Trophoblast cell (in vitro differentiated cells and primary cell): Measurements from ENCODE around the gene MYO7A.

Experiments used
- DNase-seq, 2 donors: peaks; one replicate each; pipeline ENCODE4 v3.0.0-alpha.2; 2016
- H2AFZ ChIP-seq: 2 replicates; pipeline ENCODE4 v1.6.1; 2013; ENCODE audit warnings: low read length, moderate library complexity, mild to moderate bottlenecking; ENCODE audit not compliant: insufficient read depth, poor library complexity
- H2AK5ac ChIP-seq: 2 replicates; pipeline ENCODE4 v1.6.1; 2013; ENCODE audit warnings: mild to moderate bottlenecking, low read length
- H2BK120ac ChIP-seq: 2 replicates; pipeline ENCODE4 v1.6.1; 2013; ENCODE audit warnings: low read length, mild to moderate bottlenecking, moderate library complexity; ENCODE audit not compliant: insufficient read depth, poor library complexity
- H2BK12ac ChIP-seq: 2 replicates; pipeline ENCODE4 v1.6.1; 2013; ENCODE audit warnings: mild to moderate bottlenecking, low read length, moderate library complexity
- H2BK5ac ChIP-seq: 2 replicates; pipeline ENCODE4 v1.6.1; 2013; ENCODE audit warnings: low read length, low read depth, moderate library complexity, mild to moderate bottlenecking; ENCODE audit not compliant: poor library complexity
- H3K14ac ChIP-seq: 2 replicates; pipeline ENCODE4 v1.6.1; 2013; ENCODE audit warnings: mild to moderate bottlenecking, low read length
- H3K18ac ChIP-seq: 2 replicates; pipeline ENCODE4 v1.6.1; 2013; ENCODE audit warnings: mild to moderate bottlenecking, low read length
- H3K23ac ChIP-seq: 2 replicates; pipeline ENCODE4 v1.6.1; 2013; ENCODE audit warnings: low read length
- H3K27ac ChIP-seq: 2 replicates; pipeline ENCODE4 v1.5.1; 2013; ENCODE audit warnings: low read depth, mild to moderate bottlenecking, inconsistent platforms, low read length, moderate library complexity
- H3K27me3 ChIP-seq: 2 replicates; pipeline ENCODE4 v1.6.1; 2013; ENCODE audit warnings: inconsistent platforms, mild to moderate bottlenecking, low read length, moderate library complexity; ENCODE audit not compliant: insufficient read depth
- H3K36me3 ChIP-seq, 2 experiments: 1 replicate in 1 of 2; 2 replicates in 1 of 2; pipeline ENCODE4 v1.6.1; 2013; ENCODE audit warnings: low read length in 2 of 2, mild to moderate bottlenecking in 2 of 2, moderate library complexity in 1 of 2; ENCODE audit not compliant: insufficient read depth in 2 of 2, control insufficient read depth in 1 of 2
- H3K4ac ChIP-seq: 2 replicates; pipeline ENCODE4 v1.6.1; 2013; ENCODE audit warnings: low read depth, mild to moderate bottlenecking, low read length, moderate library complexity
- H3K4me1 ChIP-seq, 2 experiments: 1 replicate in 1 of 2; 2 replicates in 1 of 2; pipeline ENCODE4 v1.6.1; 2013; ENCODE audit warnings: low read length in 2 of 2, mild to moderate bottlenecking in 2 of 2, moderate library complexity in 1 of 2; ENCODE audit not compliant: insufficient read depth in 2 of 2, control insufficient read depth in 1 of 2
- H3K4me2 ChIP-seq: 2 replicates; pipeline ENCODE4 v1.6.1; 2013; ENCODE audit warnings: inconsistent platforms, mild to moderate bottlenecking, low read length, moderate library complexity
- H3K4me3 ChIP-seq: 2 replicates; pipeline ENCODE4 v1.5.1; 2013; ENCODE audit warnings: mild to moderate bottlenecking, low read depth, low read length, inconsistent platforms
- H3K79me1 ChIP-seq: one replicate; pipeline ENCODE4 v1.6.1; 2013; ENCODE audit warnings: low read length
- H3K79me2 ChIP-seq: 2 replicates; pipeline ENCODE4 v1.6.1; 2013; ENCODE audit warnings: low read length, mild to moderate bottlenecking; ENCODE audit not compliant: control insufficient read depth, insufficient read depth, poor library complexity
- H3K9ac ChIP-seq: 2 replicates; pipeline ENCODE4 v1.6.1; 2013; ENCODE audit warnings: mild to moderate bottlenecking, low read length
- H3K9me3 ChIP-seq: 2 replicates; pipeline ENCODE4 v1.6.1; 2013; ENCODE audit warnings: low read depth, mild to moderate bottlenecking, control low read depth, inconsistent platforms, low read length; ENCODE audit not compliant: insufficient read depth
- H4K12ac ChIP-seq: 2 replicates; pipeline ENCODE4 v1.6.1; 2013; ENCODE audit warnings: low read depth, mild to moderate bottlenecking, low read length, moderate library complexity
- H4K8ac ChIP-seq: 2 replicates; pipeline ENCODE4 v1.6.1; 2013; ENCODE audit warnings: low read depth, mild to moderate bottlenecking, low read length, moderate library complexity
- H4K91ac ChIP-seq: one replicate; pipeline ENCODE4 v1.6.1; 2013; ENCODE audit warnings: low read depth, mild to moderate bottlenecking, low read length, moderate library complexity
- WGBS: extraction: QIAGEN DNeasy Blood & Tissue Kit; methylation state at CpG from one replicate; pipeline ENCODE4 v1.1.7; 2013; ENCODE audit warnings: missing lambda C conversion rate; ENCODE audit not compliant: insufficient read length, insufficient coverage; ENCODE audit errors: extremely low coverage; 5-methylcytosine and 5-hydroxymethylcytosine counted together

The MYO7A gene

DNA sequence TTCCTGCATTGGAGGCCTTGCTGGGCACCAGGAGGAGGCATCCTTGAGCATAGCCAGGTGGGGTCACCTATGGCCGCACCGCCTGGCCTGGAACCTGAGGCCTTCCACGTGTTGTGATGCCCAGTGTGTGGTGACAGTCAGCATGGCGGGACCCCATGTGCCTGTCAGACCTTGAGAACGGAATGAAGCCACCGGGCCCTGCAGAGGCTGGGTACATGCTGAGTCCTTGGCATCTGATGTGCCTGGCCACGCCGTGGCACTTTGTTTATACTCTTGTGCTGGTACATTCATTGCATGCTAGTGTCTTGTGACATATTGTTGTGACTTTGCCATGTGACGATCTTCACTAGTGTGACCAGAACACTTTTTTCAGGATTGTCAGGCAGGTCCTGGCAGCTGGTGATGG, 8.5 kb upstream of the MYO7A start:
- Histone ChIP-seq H3K4me3 (no peak overlapping the region), H3K4ac (no peak overlapping the region), H2BK5ac (no peak overlapping the region), H3K4me2 (no peak overlapping the region), H3K36me3 (peaks cover 0 to 1% of the 10 kb centered on the region in 2 experiments), H3K9me3 (peaks cover 4% of the 10 kb centered on the region), H4K91ac (no peak overlapping the region), H4K8ac (no peak overlapping the region), H3K9ac (no peak overlapping the region), H3K79me1 (no peaks in the 10 kb centered on the region), H3K18ac (no peak overlapping the region), H3K23ac (no peak overlapping the region), H3K79me2 (no peaks in the 10 kb centered on the region), H2BK12ac (no peak overlapping the region), H4K12ac (no peak overlapping the region), H2BK120ac (no peak overlapping the region), H3K14ac (no peak overlapping the region), H2AK5ac (no peak overlapping the region), H3K27ac (no peak overlapping the region), H3K27me3 (no peaks in the 10 kb centered on the region), H2AFZ (no peak overlapping the region), H3K4me1 (no peaks in the 10 kb centered on the region)
- WGBS = no CpG with 5 or more reads among the region's 9 CpGs
- no peak for DNase-seq

DNA sequence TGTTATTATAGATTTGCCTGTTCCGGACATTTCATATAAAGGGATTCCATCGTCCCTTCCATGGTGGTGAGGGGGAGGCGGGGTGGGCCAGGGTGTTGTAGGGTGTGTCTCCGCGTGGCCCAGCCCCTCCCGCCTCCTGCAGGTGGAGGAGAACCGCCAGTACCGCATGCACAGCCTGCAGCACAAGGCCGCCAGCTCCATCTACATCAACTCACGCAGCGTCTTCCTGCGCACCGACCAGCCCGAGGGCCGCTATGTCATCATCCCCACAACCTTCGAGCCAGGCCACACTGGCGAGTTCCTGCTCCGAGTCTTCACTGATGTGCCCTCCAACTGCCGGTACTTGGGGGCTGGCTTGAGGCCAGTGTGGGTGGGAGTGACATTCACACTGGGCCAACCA, 7.5 kb upstream of the MYO7A start:
- Histone ChIP-seq H3K27ac (no peak overlapping the region), H3K4me3 (no peak overlapping the region), H3K4ac (no peak overlapping the region), H2BK120ac (no peak overlapping the region), H3K27me3 (no peaks in the 10 kb centered on the region), H3K9ac (no peak overlapping the region), H4K8ac (no peak overlapping the region), H2BK5ac (no peak overlapping the region), H2AK5ac (no peak overlapping the region), H2AFZ (no peak overlapping the region), H3K9me3 (peaks cover 4% of the 10 kb centered on the region), H3K4me1 (no peaks in the 10 kb centered on the region), H4K91ac (no peak overlapping the region), H3K18ac (no peak overlapping the region), H3K4me2 (no peak overlapping the region), H3K79me2 (no peaks in the 10 kb centered on the region), H3K14ac (no peak overlapping the region), H3K23ac (no peak overlapping the region), H3K36me3 (peaks cover 0 to 1% of the 10 kb centered on the region in 2 experiments), H4K12ac (no peak overlapping the region), H2BK12ac (no peak overlapping the region), H3K79me1 (no peaks in the 10 kb centered on the region)
- no peak for DNase-seq
- WGBS = no CpG with 5 or more reads among the region's 19 CpGs

DNA sequence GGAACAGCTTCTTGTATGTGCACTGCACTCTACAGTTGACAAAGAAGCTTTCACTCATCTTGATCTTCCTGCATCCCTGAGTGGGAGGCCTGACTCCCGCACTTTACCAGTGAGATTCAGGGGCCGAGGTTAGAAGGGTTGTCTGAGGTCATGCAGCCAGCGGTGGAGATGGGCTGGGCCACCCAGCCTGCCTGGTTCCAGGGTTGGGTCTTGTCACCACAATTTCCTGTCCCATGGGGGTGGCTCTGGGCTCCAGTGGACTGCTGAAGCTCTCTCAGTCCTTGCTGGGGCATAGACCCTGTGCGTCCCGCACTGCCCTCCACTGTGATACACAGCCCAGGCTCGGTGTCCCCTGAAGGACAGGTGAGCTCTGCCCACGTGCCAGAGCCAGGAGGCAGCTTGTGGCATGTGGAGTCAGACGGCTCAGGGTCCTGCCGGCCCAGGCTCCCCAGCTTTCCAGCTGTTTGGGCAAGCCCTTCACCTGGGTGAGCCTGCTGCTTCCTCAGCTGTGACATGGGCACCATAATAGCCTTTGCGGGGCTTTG, 6.9 kb upstream of the MYO7A start:
- DNase-seq = no peak
- H2AFZ ChIP-seq = no peak overlapping the region
- no peak overlapping the region for H2BK5ac ChIP-seq
- no peak overlapping the region for H3K27ac ChIP-seq
- no peak overlapping the region for H2AK5ac ChIP-seq
- WGBS = no CpG with 5 or more reads among the region's 10 CpGs
- no peak overlapping the region for H3K23ac ChIP-seq
- H4K8ac ChIP-seq = no peak overlapping the region
- peaks cover 0 to 1% of the 10 kb centered on the region in 2 experiments for H3K36me3 ChIP-seq
- H3K14ac ChIP-seq = no peak overlapping the region
- H3K4me3 ChIP-seq = no peak overlapping the region
- peaks cover 2% of the 10 kb centered on the region for H3K9me3 ChIP-seq
- H3K4me1 ChIP-seq = no peaks in the 10 kb centered on the region
- H3K4me2 ChIP-seq = no peak overlapping the region
- no peaks in the 10 kb centered on the region for H3K79me2 ChIP-seq
- no peaks in the 10 kb centered on the region for H3K27me3 ChIP-seq
- no peak overlapping the region for H2BK12ac ChIP-seq
- no peak overlapping the region for H2BK120ac ChIP-seq
- H3K9ac ChIP-seq = no peak overlapping the region
- H3K4ac ChIP-seq = no peak overlapping the region
- H4K91ac ChIP-seq = no peak overlapping the region
- no peak overlapping the region for H3K18ac ChIP-seq
- H4K12ac ChIP-seq = no peak overlapping the region
- no peaks in the 10 kb centered on the region for H3K79me1 ChIP-seq

DNA sequence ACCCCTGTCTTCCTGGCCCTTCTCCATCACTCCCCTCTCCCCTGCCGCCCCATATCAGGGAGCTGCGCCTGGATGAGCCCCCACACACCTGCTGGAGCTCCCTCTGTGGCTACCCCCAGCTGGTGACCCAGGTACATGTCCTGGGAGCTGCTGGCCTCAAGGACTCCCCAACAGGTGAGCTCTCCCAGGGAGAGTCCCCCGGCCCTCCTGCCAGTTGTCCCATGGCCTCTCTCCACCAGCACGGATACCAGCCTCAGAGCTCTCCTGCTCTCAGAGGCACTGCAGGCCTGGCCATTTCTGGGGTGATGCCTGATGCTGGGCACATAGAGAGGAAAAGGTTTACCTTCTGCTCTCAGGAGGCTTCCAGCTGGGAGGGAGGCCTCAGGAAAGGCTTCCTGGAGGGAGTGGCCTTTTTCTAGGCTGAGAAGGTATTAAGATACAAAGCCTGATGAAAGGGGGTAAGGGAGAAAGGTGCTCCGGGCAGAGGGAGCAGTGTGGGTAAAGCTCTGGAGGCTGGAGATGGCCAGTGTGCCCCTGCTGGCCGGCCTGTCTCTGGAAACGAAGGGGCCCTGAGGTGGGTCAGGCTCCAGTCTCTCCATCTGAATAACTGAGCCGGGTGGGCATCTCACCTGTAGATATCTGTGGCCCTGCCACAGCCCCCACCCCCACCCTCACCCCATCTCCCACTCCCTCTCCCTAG, 6.0 kb upstream of the MYO7A start:
- no peaks in the 10 kb centered on the region for H3K4me1 ChIP-seq
- no peak overlapping the region for H3K9ac ChIP-seq
- no peak overlapping the region for H3K23ac ChIP-seq
- no peak overlapping the region for H3K4me3 ChIP-seq
- H3K9me3 ChIP-seq = peaks cover 2% of the 10 kb centered on the region
- peaks cover 0 to 1% of the 10 kb centered on the region in 2 experiments for H3K36me3 ChIP-seq
- H4K91ac ChIP-seq = no peak overlapping the region
- no peaks in the 10 kb centered on the region for H3K79me2 ChIP-seq
- no peak overlapping the region for H2BK5ac ChIP-seq
- no peak overlapping the region for H2AFZ ChIP-seq
- H4K8ac ChIP-seq = no peak overlapping the region
- WGBS = no CpG with 5 or more reads among the region's 8 CpGs
- no peak overlapping the region for H3K4ac ChIP-seq
- no peak overlapping the region for H3K18ac ChIP-seq
- no peak overlapping the region for H2BK12ac ChIP-seq
- H4K12ac ChIP-seq = no peak overlapping the region
- H3K27me3 ChIP-seq = no peaks in the 10 kb centered on the region
- H2AK5ac ChIP-seq = no peak overlapping the region
- H3K79me1 ChIP-seq = no peaks in the 10 kb centered on the region
- DNase-seq = no peak
- no peak overlapping the region for H3K27ac ChIP-seq
- no peak overlapping the region for H3K4me2 ChIP-seq
- H3K14ac ChIP-seq = no peak overlapping the region
- H2BK120ac ChIP-seq = no peak overlapping the region
